ENCODE results near the gene PAAF1.

- no peak for TF ChIP-seq CTCF (IDR thresholded peaks at IDR 0.05; ENCODE audit: low read depth, low read length, poor library complexity, severe bottlenecking)
- TF ChIP-seq EZH2phosphoT487 (IDR thresholded peaks at IDR 0.05; ENCODE audit: borderline replicate concordance, low read length), result no peak
These were observed 95.4 kb downstream of the PAAF1 start for GRCh38 chr11:73972187-73972586.

All from DOHH2 (cell line).